HepG2 (cell line): ENCODE measurements around the gene COL4A6. TPM values are rescaled to one million over a fixed set of nuclear protein-coding genes. Genes with fewer than 3 reads are reported as not detected.

ENCODE experiments used
- ARID3A ChIP-seq: IDR thresholded peaks from 2 replicates; pipeline ENCODE4 v1.6.1; 2012; ENCODE audit warnings: low read depth, low read length, improper control_type of control experiment
- CHCHD3 ChIP-seq: sonication (generic); formaldehyde crosslinking; IDR thresholded peaks from 2 replicates; pipeline ENCODE4 v1.8.0; 2022; ENCODE audit warnings: mild to moderate bottlenecking, missing genetic modification reagents, moderate library complexity
- CREB1 ChIP-seq, 2 experiments: fragments of 450-650 bp in 1 of 2; IDR thresholded peaks; 2 replicates each; pipeline ENCODE4 v1.6.1; 2016 to 2017; ENCODE audit warnings: control low read depth in 1 of 2, mild to moderate bottlenecking in 1 of 2, missing compliant biosample characterization in 1 of 2, missing genetic modification characterization in 1 of 2
- DMAP1 ChIP-seq: IDR thresholded peaks from 2 replicates; pipeline ENCODE4 v1.6.1; 2016
- KDM5A ChIP-seq: fragments of 200-600 bp; sonication (generic); IDR thresholded peaks from 2 replicates; pipeline ENCODE4 v1.7.0; 2018; ENCODE audit warnings: antibody characterized with exemption, mild to moderate bottlenecking, low read length, borderline replicate concordance
- MTA1 ChIP-seq: sonication (generic); formaldehyde crosslinking; IDR thresholded peaks from 2 replicates; pipeline ENCODE4 v1.4.0; 2020; ENCODE audit warnings: missing genetic modification reagents, mild to moderate bottlenecking, borderline replicate concordance
- PHF21A ChIP-seq: sonication (generic); formaldehyde crosslinking; IDR thresholded peaks from 2 replicates; pipeline ENCODE4 v1.5.0; 2020; ENCODE audit warnings: mild to moderate bottlenecking, missing genetic modification reagents
- PHF8 ChIP-seq: sonication (generic); formaldehyde crosslinking; IDR thresholded peaks from 2 replicates; pipeline ENCODE4 v1.5.0; 2020; ENCODE audit warnings: missing genetic modification reagents
- ZFP82 ChIP-seq: sonication (generic); formaldehyde crosslinking; IDR thresholded peaks from 2 replicates; pipeline ENCODE4 v1.5.1; 2020; ENCODE audit warnings: mild to moderate bottlenecking, missing genetic modification reagents, borderline replicate concordance
- ZNF441 ChIP-seq: sonication (generic); formaldehyde crosslinking; IDR thresholded peaks from 2 replicates; pipeline ENCODE4 v1.7.0; 2021; ENCODE audit warnings: missing genetic modification reagents, borderline replicate concordance
- ZNF501 ChIP-seq: sonication (generic); formaldehyde crosslinking; IDR thresholded peaks from 2 replicates; pipeline ENCODE4 v1.5.1; 2020; ENCODE audit warnings: mild to moderate bottlenecking, moderate library complexity, missing genetic modification reagents
- ZNF574 ChIP-seq: sonication (generic); formaldehyde crosslinking; IDR thresholded peaks from 2 replicates; pipeline ENCODE4 v1.4.0; 2020; ENCODE audit warnings: missing genetic modification reagents
- polyA plus RNA-seq, 8 experiments: library from polyadenylated mRNA; depleted of rRNA in 3 of 8; stranded (reverse) in 7 of 8; unstranded in 1 of 8; fragments of >200 nt; fragmentation: Illumina TruSeq in 4 of 8; extraction: Trizol in 4 of 8; gene quantifications; 2 replicates each; pipeline versions ENCODE4 v1.2.1 to v1.2.3, GENCODE V29; 2011 to 2016; ENCODE audit warnings: low read depth in 4 of 8, missing spikeins in 1 of 8, mixed read lengths in 1 of 8; ENCODE audit not compliant: insufficient read depth in 1 of 8
- total RNA-seq, 5 experiments: library from RNA; depleted of rRNA; stranded (reverse); fragments of >200 nt; fragmentation: Illumina TruSeq; extraction: Trizol; gene quantifications; 2 replicates each; pipeline ENCODE4 v1.2.3, GENCODE V29; 2016; ENCODE audit warnings: low read depth in 1 of 5
- TF ChIP-seq, protein P1 (sequence below): sonication (generic); formaldehyde crosslinking; IDR thresholded peaks from 2 replicates; pipeline ENCODE4 v1.4.0; 2020; ENCODE audit warnings: missing genetic modification reagents
- TF ChIP-seq, protein P2 (sequence below): IDR thresholded peaks from 2 replicates; pipeline ENCODE4 v1.6.1; 2012; ENCODE audit warnings: inconsistent platforms
- TF ChIP-seq, protein P3 (sequence below): sonication (generic); formaldehyde crosslinking; conservative IDR thresholded peaks from 2 replicates; pipeline ENCODE4 v1.4.0; 2020; ENCODE audit warnings: mild to moderate bottlenecking, missing genetic modification reagents, moderate library complexity

COL4A6 gene
- total and polyA plus RNA-seq, 2 of the 13 experiments (the other 11 are each of a cell fraction or from before 2014, with no cell fraction given) = 4.5 to 8.2 TPM

DNA sequence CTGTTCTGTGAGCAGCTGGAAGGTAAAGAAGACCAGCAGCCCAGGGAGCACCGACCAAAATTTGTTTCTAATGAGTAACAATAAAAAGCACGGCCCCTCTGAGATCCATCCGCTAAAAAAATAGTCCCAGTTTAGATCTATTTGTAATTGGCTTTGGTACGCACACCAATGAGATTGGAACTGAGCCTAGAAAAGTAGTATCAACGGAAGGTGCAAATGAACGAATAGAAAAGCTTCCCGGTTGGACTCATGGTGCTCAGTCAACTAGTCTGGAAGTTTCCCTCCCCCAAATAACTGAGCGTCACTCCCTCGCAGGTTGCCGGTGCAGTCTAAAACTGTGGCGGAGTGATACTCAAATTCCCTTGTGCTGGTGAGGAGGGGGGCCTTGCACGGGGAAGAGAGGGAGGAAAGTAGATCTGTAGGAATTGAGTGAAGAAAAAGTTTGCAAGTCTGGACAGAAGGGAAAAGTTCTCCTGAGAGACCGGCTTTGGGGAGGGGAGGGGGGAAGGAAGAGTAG is 1.3 kb upstream of the COL4A6 start, which contains the start of gene COL4A5 (continued):
- TF ChIP-seq, protein P1, sequence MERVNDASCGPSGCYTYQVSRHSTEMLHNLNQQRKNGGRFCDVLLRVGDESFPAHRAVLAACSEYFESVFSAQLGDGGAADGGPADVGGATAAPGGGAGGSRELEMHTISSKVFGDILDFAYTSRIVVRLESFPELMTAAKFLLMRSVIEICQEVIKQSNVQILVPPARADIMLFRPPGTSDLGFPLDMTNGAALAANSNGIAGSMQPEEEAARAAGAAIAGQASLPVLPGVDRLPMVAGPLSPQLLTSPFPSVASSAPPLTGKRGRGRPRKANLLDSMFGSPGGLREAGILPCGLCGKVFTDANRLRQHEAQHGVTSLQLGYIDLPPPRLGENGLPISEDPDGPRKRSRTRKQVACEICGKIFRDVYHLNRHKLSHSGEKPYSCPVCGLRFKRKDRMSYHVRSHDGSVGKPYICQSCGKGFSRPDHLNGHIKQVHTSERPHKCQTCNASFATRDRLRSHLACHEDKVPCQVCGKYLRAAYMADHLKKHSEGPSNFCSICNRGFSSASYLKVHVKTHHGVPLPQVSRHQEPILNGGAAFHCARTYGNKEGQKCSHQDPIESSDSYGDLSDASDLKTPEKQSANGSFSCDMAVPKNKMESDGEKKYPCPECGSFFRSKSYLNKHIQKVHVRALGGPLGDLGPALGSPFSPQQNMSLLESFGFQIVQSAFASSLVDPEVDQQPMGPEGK (CRISPR knock-in tag) = peak; percentile 58
- TF ChIP-seq KDM5A (peak; percentile 62; the same call in 1 of the 2 replicates), ZNF574 (CRISPR knock-in tag) (0 out of 2 replicates have a peak, but pooled peaks have one; percentile 25), MTA1 (CRISPR knock-in tag) (no peak), CREB1 (IDR thresholded peaks at IDR 0.05) (no peak), CREB1 (CRISPR knock-in tag; IDR thresholded peaks at IDR 0.05) (peak; percentile 53; the same call in 1 of the 2 replicates), CHCHD3 (CRISPR knock-in tag) (no peak), PHF21A (CRISPR knock-in tag) (peak; percentile 71), ZNF501 (CRISPR knock-in tag) (no peak), ZFP82 (no peak), ARID3A (peak; percentile 69; the same call in 1 of the 2 replicates), DMAP1 (CRISPR knock-in tag) (peak; percentile 37; the same call in 1 of the 2 replicates), PHF8 (CRISPR knock-in tag) (peak; percentile 50; the same call in 1 of the 2 replicates), ZNF441 (CRISPR knock-in tag) (no peak)
- TF ChIP-seq, protein P2, sequence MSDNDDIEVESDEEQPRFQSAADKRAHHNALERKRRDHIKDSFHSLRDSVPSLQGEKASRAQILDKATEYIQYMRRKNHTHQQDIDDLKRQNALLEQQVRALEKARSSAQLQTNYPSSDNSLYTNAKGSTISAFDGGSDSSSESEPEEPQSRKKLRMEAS = 0 out of 2 replicates have a peak, but pooled peaks have one; percentile 20
- TF ChIP-seq, protein P3, sequence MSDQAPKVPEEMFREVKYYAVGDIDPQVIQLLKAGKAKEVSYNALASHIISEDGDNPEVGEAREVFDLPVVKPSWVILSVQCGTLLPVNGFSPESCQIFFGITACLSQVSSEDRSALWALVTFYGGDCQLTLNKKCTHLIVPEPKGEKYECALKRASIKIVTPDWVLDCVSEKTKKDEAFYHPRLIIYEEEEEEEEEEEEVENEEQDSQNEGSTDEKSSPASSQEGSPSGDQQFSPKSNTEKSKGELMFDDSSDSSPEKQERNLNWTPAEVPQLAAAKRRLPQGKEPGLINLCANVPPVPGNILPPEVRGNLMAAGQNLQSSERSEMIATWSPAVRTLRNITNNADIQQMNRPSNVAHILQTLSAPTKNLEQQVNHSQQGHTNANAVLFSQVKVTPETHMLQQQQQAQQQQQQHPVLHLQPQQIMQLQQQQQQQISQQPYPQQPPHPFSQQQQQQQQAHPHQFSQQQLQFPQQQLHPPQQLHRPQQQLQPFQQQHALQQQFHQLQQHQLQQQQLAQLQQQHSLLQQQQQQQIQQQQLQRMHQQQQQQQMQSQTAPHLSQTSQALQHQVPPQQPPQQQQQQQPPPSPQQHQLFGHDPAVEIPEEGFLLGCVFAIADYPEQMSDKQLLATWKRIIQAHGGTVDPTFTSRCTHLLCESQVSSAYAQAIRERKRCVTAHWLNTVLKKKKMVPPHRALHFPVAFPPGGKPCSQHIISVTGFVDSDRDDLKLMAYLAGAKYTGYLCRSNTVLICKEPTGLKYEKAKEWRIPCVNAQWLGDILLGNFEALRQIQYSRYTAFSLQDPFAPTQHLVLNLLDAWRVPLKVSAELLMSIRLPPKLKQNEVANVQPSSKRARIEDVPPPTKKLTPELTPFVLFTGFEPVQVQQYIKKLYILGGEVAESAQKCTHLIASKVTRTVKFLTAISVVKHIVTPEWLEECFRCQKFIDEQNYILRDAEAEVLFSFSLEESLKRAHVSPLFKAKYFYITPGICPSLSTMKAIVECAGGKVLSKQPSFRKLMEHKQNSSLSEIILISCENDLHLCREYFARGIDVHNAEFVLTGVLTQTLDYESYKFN (CRISPR knock-in tag) = no peak
